Right lobe of liver (tissue), 4 donors: ENCODE measurements around the gene GRID1.

ENCODE experiments used
- POLR2A ChIP-seq: fragments of 450-650 bp; IDR thresholded peaks from one replicate; pipeline ENCODE4 v1.6.1; 2017; ENCODE audit warnings: antibody characterized with exemption, mild to moderate bottlenecking
- TF ChIP-seq, protein P1 (sequence below), 4 donors: fragments of 200-600 bp in 3 of 4; fragments of 450-650 bp in 1 of 4; IDR thresholded peaks; one replicate each; pipeline versions ENCODE4 v1.5.1 to v1.8.0; 2016 to 2022; ENCODE audit warnings: antibody characterized with exemption in 4 of 4, mild to moderate bottlenecking in 2 of 4
- donor health status: DM: no; HTN: no; CAD: no.
- donor health status: DM: no; HTN: no; CAD: no.
- donor health status: DM: no; HTN: yes; CAD: no.

DNA sequence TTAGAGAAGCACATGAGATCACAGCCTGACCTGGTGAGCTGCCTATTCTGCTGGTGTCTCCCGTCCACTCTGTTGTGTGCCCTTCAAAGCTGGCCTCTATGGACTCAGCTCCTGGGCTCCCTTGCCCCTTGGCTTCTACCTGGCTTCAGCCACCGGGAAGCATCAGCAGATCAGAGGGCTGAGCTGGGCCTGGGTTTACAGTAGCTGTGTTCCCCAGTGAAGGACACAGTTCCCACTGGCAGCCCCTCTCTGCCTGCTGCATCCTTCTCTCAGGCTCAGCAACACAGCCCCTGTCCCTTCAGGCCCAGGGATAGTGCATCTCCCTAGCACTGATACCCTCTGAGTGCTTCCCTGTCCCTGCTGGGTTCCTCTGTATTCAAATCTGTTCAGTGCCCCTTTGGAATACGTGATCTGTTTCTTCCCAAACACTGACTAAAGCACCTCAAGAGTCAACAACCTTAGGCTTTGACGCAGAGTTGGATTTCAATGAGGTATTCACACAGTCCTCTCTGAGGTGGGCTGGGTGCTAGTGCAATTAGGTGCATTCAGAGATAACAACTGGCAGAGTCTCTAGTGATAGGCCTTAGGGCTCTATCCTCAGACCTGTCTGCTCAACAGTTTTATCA lies 109.8 kb downstream of the GRID1 start:
- TF ChIP-seq, protein P1, sequence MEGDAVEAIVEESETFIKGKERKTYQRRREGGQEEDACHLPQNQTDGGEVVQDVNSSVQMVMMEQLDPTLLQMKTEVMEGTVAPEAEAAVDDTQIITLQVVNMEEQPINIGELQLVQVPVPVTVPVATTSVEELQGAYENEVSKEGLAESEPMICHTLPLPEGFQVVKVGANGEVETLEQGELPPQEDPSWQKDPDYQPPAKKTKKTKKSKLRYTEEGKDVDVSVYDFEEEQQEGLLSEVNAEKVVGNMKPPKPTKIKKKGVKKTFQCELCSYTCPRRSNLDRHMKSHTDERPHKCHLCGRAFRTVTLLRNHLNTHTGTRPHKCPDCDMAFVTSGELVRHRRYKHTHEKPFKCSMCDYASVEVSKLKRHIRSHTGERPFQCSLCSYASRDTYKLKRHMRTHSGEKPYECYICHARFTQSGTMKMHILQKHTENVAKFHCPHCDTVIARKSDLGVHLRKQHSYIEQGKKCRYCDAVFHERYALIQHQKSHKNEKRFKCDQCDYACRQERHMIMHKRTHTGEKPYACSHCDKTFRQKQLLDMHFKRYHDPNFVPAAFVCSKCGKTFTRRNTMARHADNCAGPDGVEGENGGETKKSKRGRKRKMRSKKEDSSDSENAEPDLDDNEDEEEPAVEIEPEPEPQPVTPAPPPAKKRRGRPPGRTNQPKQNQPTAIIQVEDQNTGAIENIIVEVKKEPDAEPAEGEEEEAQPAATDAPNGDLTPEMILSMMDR (IDR thresholded peaks at IDR 0.05) = no peak
- TF ChIP-seq POLR2A = no peak
